ENCODE measurements around the gene PYCARD. TPM values are rescaled to one million over a fixed set of nuclear protein-coding genes. Genes with fewer than 3 reads are reported as not detected.

PYCARD gene
- total RNA-seq, 1 experiment from 2014 or later = not detected

GRCh38 chr16:31157136-31157535, 45.4 kb downstream of the PYCARD start:
- no peak for DNase-seq (ENCODE audit: low spot score)

Other genes starting within 250 kb of the PYCARD start
- 3.5 and 3.8 TPM in 2 replicates for gene SETD1A, start 245.0 kb downstream of the PYCARD start, total RNA-seq (2014; rRNA removed; shearing (Covaris generic))
- 30.4 and 33.8 TPM in 2 replicates for gene HSD3B7, start 217.6 kb downstream of the PYCARD start, total RNA-seq (2014; rRNA removed; shearing (Covaris generic))
- 0.26 and 3.5 TPM in 2 replicates for gene STX1B, start 192.1 kb downstream of the PYCARD start, total RNA-seq (2014; rRNA removed; shearing (Covaris generic))
- 35.2 and 40.0 TPM in 2 replicates for gene STX4, start 169.2 kb downstream of the PYCARD start, total RNA-seq (2014; rRNA removed; shearing (Covaris generic))
- 31.2 and 35.5 TPM in 2 replicates for gene ZNF668, start 128.5 kb downstream of the PYCARD start, total RNA-seq (2014; rRNA removed; shearing (Covaris generic))
- gene ZNF646, start 128.3 kb downstream of the PYCARD start, total RNA-seq (2014; rRNA removed; shearing (Covaris generic)) = 10.3 and 11.5 TPM in 2 replicates
- gene PRSS53, start 113.8 kb downstream of the PYCARD start, total RNA-seq (2014; rRNA removed; shearing (Covaris generic)) = 2.0 and 3.5 TPM in 2 replicates
- 137 and 164 TPM in 2 replicates for gene VKORC1, start 108.0 kb downstream of the PYCARD start, total RNA-seq (2014; rRNA removed; shearing (Covaris generic))
- gene BCKDK, start 94.4 kb downstream of the PYCARD start, total RNA-seq (2014; rRNA removed; shearing (Covaris generic)) = 28.6 and 38.1 TPM in 2 replicates
- gene KAT8, start 85.1 kb downstream of the PYCARD start, total RNA-seq (2014; rRNA removed; shearing (Covaris generic)) = 46.6 and 55.6 TPM in 2 replicates
- 2.9 and 4.2 TPM in 2 replicates for gene PRSS8, start 67.0 kb downstream of the PYCARD start, total RNA-seq (2014; rRNA removed; shearing (Covaris generic))
- 0.41 and 0.55 TPM in 2 replicates for gene PRSS36, start 52.7 kb downstream of the PYCARD start, total RNA-seq (2014; rRNA removed; shearing (Covaris generic))
- 14.4 and 26.9 TPM in 2 replicates for gene FUS, start 22.6 kb downstream of the PYCARD start, total RNA-seq (2014; rRNA removed; shearing (Covaris generic))
- gene TRIM72, start 11.4 kb upstream of the PYCARD start, total RNA-seq (2014; rRNA removed; shearing (Covaris generic)) = under 0.01 and 0.02 TPM in 2 replicates
- gene PYDC1, start 14.4 kb upstream of the PYCARD start, total RNA-seq (2014; rRNA removed; shearing (Covaris generic)) = not detected in 2 replicates
- 1.0 and 3.1 TPM in 2 replicates for gene ITGAM, start 57.2 kb upstream of the PYCARD start, total RNA-seq (2014; rRNA removed; shearing (Covaris generic))
- gene ITGAX, start 152.4 kb upstream of the PYCARD start, total RNA-seq (2014; rRNA removed; shearing (Covaris generic)) = 1.5 and 4.1 TPM in 2 replicates
- gene ITGAD, start 190.6 kb upstream of the PYCARD start, total RNA-seq (2014; rRNA removed; shearing (Covaris generic)) = not detected in 2 replicates
- gene COX6A2, start 225.6 kb upstream of the PYCARD start, total RNA-seq (2014; rRNA removed; shearing (Covaris generic)) = not detected in 2 replicates
- not detected in 2 replicates for gene ZNF843, start 240.0 kb upstream of the PYCARD start, total RNA-seq (2014; rRNA removed; shearing (Covaris generic))